H9 (cell line): Measurements from ENCODE around the gene NOMO2. TPM values are rescaled to one million over a fixed set of nuclear protein-coding genes. Genes with fewer than 3 reads are reported as not detected.
"Not testable (repeated sequence)": the region's sequence is repeated elsewhere in the genome, so short reads cannot be mapped to it uniquely, and the experiment has no call there.

Experiments
- DNase-seq: peaks from one replicate; pipeline ENCODE4 v3.0.0-alpha.2; 2017
- H2AFZ ChIP-seq: one replicate; pipeline ENCODE4 v1.6.1; 2013; ENCODE audit warnings: mild to moderate bottlenecking, low read length, control low read depth, moderate library complexity
- H2AK5ac ChIP-seq: 2 replicates; pipeline ENCODE4 v1.6.1; 2013; ENCODE audit warnings: low read length, control low read depth, mixed read lengths; ENCODE audit not compliant: insufficient read length
- H2BK120ac ChIP-seq: one replicate; pipeline ENCODE4 v1.6.1; 2013; ENCODE audit warnings: low read depth, mild to moderate bottlenecking, low read length, control low read depth, inconsistent platforms; ENCODE audit not compliant: poor library complexity, severe bottlenecking
- H2BK12ac ChIP-seq: 2 replicates; pipeline ENCODE4 v1.6.1; 2013; ENCODE audit warnings: low read length, control low read depth, mixed read lengths, low read depth; ENCODE audit not compliant: insufficient read length
- H2BK15ac ChIP-seq: 2 replicates; pipeline ENCODE4 v1.6.1; 2013; ENCODE audit warnings: low read depth, low read length, control low read depth
- H2BK20ac ChIP-seq: one replicate; pipeline ENCODE4 v1.6.1; 2013; ENCODE audit warnings: low read depth, mild to moderate bottlenecking, low read length, control low read depth, inconsistent platforms; ENCODE audit not compliant: poor library complexity, severe bottlenecking
- H2BK5ac ChIP-seq: 2 replicates; pipeline ENCODE4 v1.6.1; 2013; ENCODE audit warnings: low read length, control low read depth, mixed read lengths; ENCODE audit not compliant: insufficient read length
- H3K14ac ChIP-seq: 2 replicates; pipeline ENCODE4 v1.6.1; 2013; ENCODE audit warnings: low read length, control low read depth; ENCODE audit not compliant: insufficient read depth
- H3K18ac ChIP-seq: 2 replicates; pipeline ENCODE4 v1.6.1; 2013; ENCODE audit warnings: low read depth, mild to moderate bottlenecking, mixed read lengths, low read length, control low read depth; ENCODE audit not compliant: insufficient read length
- H3K23ac ChIP-seq: 2 replicates; pipeline ENCODE4 v1.6.1; 2013; ENCODE audit warnings: low read length, control low read depth, mixed read lengths, low read depth; ENCODE audit not compliant: insufficient read length
- H3K23me2 ChIP-seq: 2 replicates; pipeline ENCODE4 v1.6.1; 2013; ENCODE audit warnings: low read depth, mild to moderate bottlenecking, mixed read lengths, low read length, control low read depth; ENCODE audit not compliant: insufficient read length, poor library complexity, severe bottlenecking
- H3K27ac ChIP-seq: 2 replicates; pipeline ENCODE4 v1.5.1; 2013; ENCODE audit warnings: low read length, control low read depth, mixed read lengths, low read depth; ENCODE audit not compliant: insufficient read length
- H3K27me3 ChIP-seq: 2 replicates; pipeline ENCODE4 v1.6.1; 2013; ENCODE audit warnings: low read length, control low read depth, inconsistent platforms; ENCODE audit not compliant: insufficient read depth
- H3K4ac ChIP-seq: 2 replicates; pipeline ENCODE4 v1.6.1; 2013; ENCODE audit warnings: low read depth, mild to moderate bottlenecking, control low read depth, inconsistent platforms, low read length, moderate library complexity
- H3K4me1 ChIP-seq: 2 replicates; pipeline ENCODE4 v1.6.1; 2013; ENCODE audit warnings: low read length, control low read depth, inconsistent platforms; ENCODE audit not compliant: insufficient read depth
- H3K4me2 ChIP-seq: 2 replicates; pipeline ENCODE4 v1.6.1; 2013; ENCODE audit warnings: low read length, control low read depth, mixed read lengths; ENCODE audit not compliant: insufficient read length, insufficient read depth
- H3K56ac ChIP-seq: 2 replicates; pipeline ENCODE4 v1.6.1; 2013; ENCODE audit warnings: low read depth, mild to moderate bottlenecking, mixed read lengths, low read length, control low read depth; ENCODE audit not compliant: insufficient read length
- H3K79me1 ChIP-seq: 2 replicates; pipeline ENCODE4 v1.6.1; 2013; ENCODE audit warnings: low read depth, mild to moderate bottlenecking, moderate library complexity, low read length, control low read depth, inconsistent platforms; ENCODE audit not compliant: insufficient read depth, poor library complexity, severe bottlenecking
- H3K79me2 ChIP-seq: 2 replicates; pipeline ENCODE4 v1.6.1; 2013; ENCODE audit warnings: low read length, control low read depth, inconsistent platforms; ENCODE audit not compliant: insufficient read depth
- H3K9ac ChIP-seq: 2 replicates; pipeline ENCODE4 v1.6.1; 2013; ENCODE audit warnings: low read length, control low read depth, mixed read lengths; ENCODE audit not compliant: insufficient read length; ENCODE audit errors: extremely low read depth
- H3K9me3 ChIP-seq: one replicate; pipeline ENCODE4 v1.6.1; 2013; ENCODE audit warnings: low read depth, low read length, inconsistent platforms; ENCODE audit not compliant: control insufficient read depth
- H3T11ph ChIP-seq: one replicate; pipeline ENCODE4 v1.6.1; 2013; ENCODE audit warnings: mild to moderate bottlenecking, low read length, control low read depth, inconsistent platforms
- H4K20me1 ChIP-seq: one replicate; pipeline ENCODE4 v1.6.1; 2013; ENCODE audit not compliant: control insufficient read depth, insufficient read length, insufficient read depth
- H4K5ac ChIP-seq: 2 replicates; pipeline ENCODE4 v1.6.1; 2013; ENCODE audit warnings: low read depth, mild to moderate bottlenecking, mixed read lengths, low read length, control low read depth; ENCODE audit not compliant: insufficient read length
- H4K8ac ChIP-seq: replicated peaks from 2 replicates; pipeline ENCODE4 v1.6.1; 2013; ENCODE audit warnings: low read length, control low read depth, mixed read lengths, low read depth; ENCODE audit not compliant: insufficient read length
- H4K91ac ChIP-seq: 2 replicates; pipeline ENCODE4 v1.6.1; 2013; ENCODE audit warnings: low read depth, mild to moderate bottlenecking, moderate library complexity, mixed read lengths, low read length, control low read depth; ENCODE audit not compliant: insufficient read length
- H3K27ac Mint-ChIP-seq, 3 experiments: 2 replicates in 2 of 3; 3 replicates in 1 of 3; pipeline ENCODE4 v1.8.0; 2020 to 2021; ENCODE audit warnings: mixed read lengths in 3 of 3, mild to moderate bottlenecking in 1 of 3, moderate library complexity in 1 of 3
- H3K27me3 Mint-ChIP-seq: 2 replicates; pipeline ENCODE4 v1.8.0; 2021; ENCODE audit warnings: low read depth, mild to moderate bottlenecking, moderate library complexity, mixed read lengths
- H3K36me3 Mint-ChIP-seq, 3 experiments: 2 replicates in 2 of 3; 3 replicates in 1 of 3; pipeline ENCODE4 v1.8.0; 2020 to 2021; ENCODE audit warnings: low read depth in 3 of 3, mixed read lengths in 3 of 3; ENCODE audit not compliant: insufficient read depth in 1 of 3
- H3K4me1 Mint-ChIP-seq, 2 experiments: 2 replicates each; pipeline ENCODE4 v1.8.0; 2020; ENCODE audit warnings: mixed read lengths in 2 of 2
- H3K4me3 Mint-ChIP-seq, 2 experiments: 2 replicates in 1 of 2; 3 replicates in 1 of 2; pipeline ENCODE4 v1.8.0; 2020 to 2021; ENCODE audit warnings: mild to moderate bottlenecking in 2 of 2, mixed read lengths in 2 of 2, moderate library complexity in 1 of 2
- H3K9me3 Mint-ChIP-seq, 2 experiments: 2 replicates in 1 of 2; 3 replicates in 1 of 2; pipeline ENCODE4 v1.8.0; 2020; ENCODE audit warnings: mild to moderate bottlenecking in 2 of 2, mixed read lengths in 2 of 2, moderate library complexity in 1 of 2
- WGBS: extraction: QIAGEN DNeasy Blood & Tissue Kit; methylation state at CpG from one replicate; pipeline ENCODE4 v1.1.7; 2013; ENCODE audit warnings: missing lambda C conversion rate, low lambda C conversion rate, mixed read lengths; ENCODE audit not compliant: insufficient read length; ENCODE audit errors: extremely low coverage; 5-methylcytosine and 5-hydroxymethylcytosine counted together
- total RNA-seq: library from RNA; stranded (reverse); gene quantifications from 2 replicates; pipeline ENCODE4 v1.2.1, GENCODE V29; 2021

The NOMO2 gene
- total RNA-seq, 1 experiment from 2014 or later, result 100 TPM

- H2BK20ac ChIP-seq, H3K18ac ChIP-seq, H3K4me1 ChIP-seq, H3K4me1 Mint-ChIP-seq, H3K14ac ChIP-seq, H2AK5ac ChIP-seq, H3K4me2 ChIP-seq, H3K27ac ChIP-seq, H3K9me3 ChIP-seq, H3K79me1 ChIP-seq, H3K4me3 Mint-ChIP-seq, H2BK120ac ChIP-seq, H4K20me1 ChIP-seq, H3T11ph ChIP-seq, H2AFZ ChIP-seq, H4K91ac ChIP-seq, DNase-seq, H2BK12ac ChIP-seq, H3K4ac ChIP-seq, H4K8ac ChIP-seq, H2BK15ac ChIP-seq, H3K9me3 Mint-ChIP-seq, H2BK5ac ChIP-seq, H3K27me3 ChIP-seq, H3K27me3 Mint-ChIP-seq, H3K79me2 ChIP-seq, H3K56ac ChIP-seq, H3K9ac ChIP-seq, H3K27ac Mint-ChIP-seq, H3K23me2 ChIP-seq, H3K23ac ChIP-seq, H4K5ac ChIP-seq: not testable (repeated sequence)
- no CpG with 5 or more reads among the region's 6 CpGs for WGBS
- peaks cover 0 to 10% (median 4%) of the 10 kb centered on the region in 3 experiments; a peak in 3 of 7 replicates for H3K36me3 Mint-ChIP-seq
Measured at GRCh38 chr16:18547382-18547781, 14.5 kb downstream of the NOMO2 start.

- H3K23me2 ChIP-seq, result not testable (repeated sequence)
Measured at GRCh38 chr16:18546853-18547252, 15.0 kb downstream of the NOMO2 start.

More at GRCh38 chr16:18546853-18547252, 15.0 kb downstream of the NOMO2 start:
- not testable (repeated sequence) for H3K23ac ChIP-seq, H3K4ac ChIP-seq, H3K9me3 ChIP-seq, H3K79me1 ChIP-seq, H3K56ac ChIP-seq, H3K4me1 Mint-ChIP-seq, H3K27me3 Mint-ChIP-seq, H3K27me3 ChIP-seq, H3K18ac ChIP-seq, H3K4me3 Mint-ChIP-seq, H2BK15ac ChIP-seq, H2BK12ac ChIP-seq, H4K5ac ChIP-seq, H3K27ac ChIP-seq, H2BK20ac ChIP-seq, H2AFZ ChIP-seq, H3K14ac ChIP-seq, H3K9me3 Mint-ChIP-seq, H2BK120ac ChIP-seq, H3K79me2 ChIP-seq, H2BK5ac ChIP-seq, H3K27ac Mint-ChIP-seq, H3K9ac ChIP-seq, H3K4me2 ChIP-seq, H4K91ac ChIP-seq, H2AK5ac ChIP-seq, H4K20me1 ChIP-seq, H4K8ac ChIP-seq, DNase-seq, H3T11ph ChIP-seq, H3K4me1 ChIP-seq
- WGBS, result no CpG with 5 or more reads among the region's 5 CpGs
- H3K36me3 Mint-ChIP-seq, result peaks cover 0 to 10% (median 4%) of the 10 kb centered on the region in 3 experiments; a peak in 3 of 7 replicates
